RKO (cell line): ENCODE data around the gene PRKCG.
"Not testable (repeated sequence)": the region's sequence is repeated elsewhere in the genome, so short reads cannot be mapped to it uniquely, and the experiment has no call there.

Source experiments
- DNase-seq: peaks from one replicate; pipeline ENCODE4 v3.0.0-alpha.2; 2016; ENCODE audit warnings: low spot score

Gene PRKCG

DNA sequence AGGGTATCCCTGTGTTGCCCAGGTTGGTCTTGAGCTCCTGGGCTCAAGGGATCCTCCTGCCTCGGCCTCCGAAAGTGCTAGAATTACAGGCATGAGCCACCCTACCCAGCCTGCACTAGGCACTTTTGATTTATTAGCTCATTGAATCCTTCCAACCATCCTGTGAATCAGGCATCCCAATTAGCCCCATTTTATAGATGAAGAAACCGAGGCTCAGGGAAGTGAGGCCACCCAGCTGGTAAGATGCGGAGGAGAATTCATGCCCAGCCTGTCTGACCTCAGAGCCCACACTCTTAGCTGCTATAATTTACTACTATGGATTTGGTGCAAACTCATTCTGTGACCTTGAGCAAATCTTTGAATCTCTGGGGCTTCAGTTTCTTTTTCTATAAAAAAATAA, 62.9 kb downstream of the PRKCG start:
- no peak for DNase-seq

DNA sequence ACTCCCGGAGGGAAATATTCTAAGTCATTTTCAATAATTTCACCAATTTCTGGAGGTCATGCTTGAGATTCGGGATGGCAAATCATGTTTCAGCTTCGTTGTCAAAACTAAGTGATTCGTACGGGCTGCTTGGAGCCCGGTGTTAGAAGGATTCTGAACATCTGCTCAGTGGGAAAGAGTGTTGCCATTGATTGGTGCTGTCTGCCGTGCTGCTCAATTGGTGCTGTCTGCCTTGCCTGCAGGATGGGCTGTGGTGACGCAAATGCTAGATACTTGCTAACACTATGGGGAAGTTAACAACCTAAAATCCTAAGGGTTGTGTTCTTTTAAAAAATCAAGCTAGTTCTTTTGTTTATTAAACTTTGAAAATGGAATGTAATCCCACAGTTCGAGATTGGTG, 63.4 kb downstream of the PRKCG start:
- peak; percentile 73 for DNase-seq

DNA sequence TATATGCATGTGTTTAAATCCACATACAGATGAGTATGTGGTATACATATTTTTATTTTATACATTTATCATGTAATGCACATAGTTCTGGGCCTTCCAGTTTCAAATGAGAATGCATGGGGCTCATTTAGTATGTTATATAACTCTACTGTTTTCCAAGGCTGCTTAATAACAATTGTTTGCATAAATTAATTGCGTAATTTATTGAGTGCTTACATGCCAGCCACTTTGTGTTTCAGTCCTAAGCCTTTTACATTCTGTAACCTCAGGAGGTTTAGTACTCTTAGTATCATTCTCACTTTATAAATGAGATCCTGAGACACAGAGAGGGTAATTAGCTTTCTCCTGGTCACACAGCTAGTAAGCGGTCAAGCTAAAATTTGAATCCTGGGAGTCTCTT, 64.0 kb downstream of the PRKCG start:
- no peak for DNase-seq

DNA sequence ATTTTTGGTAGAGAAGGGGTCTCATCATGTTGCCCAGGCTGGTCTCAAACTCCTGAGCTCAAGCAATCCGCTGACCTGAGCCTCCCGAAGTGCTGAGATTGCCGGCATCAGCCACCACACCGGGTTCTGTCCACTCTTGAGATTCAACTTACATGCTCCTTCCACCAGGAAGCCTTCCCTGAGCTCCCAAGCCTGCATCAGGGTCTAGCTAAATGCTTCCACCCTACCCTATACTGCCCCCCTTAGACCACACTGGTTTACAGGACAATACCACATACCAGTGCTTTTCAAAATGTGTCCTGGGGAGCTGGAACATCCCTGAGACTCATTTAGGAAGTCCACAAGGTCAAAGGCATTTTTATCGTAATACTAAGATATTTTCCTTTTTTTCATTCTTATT, 65.6 kb downstream of the PRKCG start:
- DNase-seq, result peak; percentile 51

DNA sequence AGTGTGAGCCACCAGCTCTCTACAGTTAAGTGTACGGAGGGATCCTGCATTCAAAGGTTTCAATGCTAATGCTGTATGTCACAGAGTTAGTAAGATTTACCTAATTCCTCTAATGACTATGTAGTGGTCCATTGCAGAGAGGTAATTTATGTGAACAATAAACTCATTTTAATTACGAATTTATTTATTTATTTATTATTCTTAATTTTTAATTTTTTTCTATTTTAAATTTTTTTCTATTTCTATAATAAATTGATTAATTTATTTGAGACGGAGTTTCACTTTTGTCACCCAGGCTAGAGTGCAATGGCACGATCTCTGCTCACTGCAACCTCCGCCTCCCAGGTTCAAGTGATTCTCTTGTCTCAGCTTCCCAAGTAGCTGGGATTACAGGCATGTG, 66.6 kb downstream of the PRKCG start:
- DNase-seq, result not testable (repeated sequence)

DNA sequence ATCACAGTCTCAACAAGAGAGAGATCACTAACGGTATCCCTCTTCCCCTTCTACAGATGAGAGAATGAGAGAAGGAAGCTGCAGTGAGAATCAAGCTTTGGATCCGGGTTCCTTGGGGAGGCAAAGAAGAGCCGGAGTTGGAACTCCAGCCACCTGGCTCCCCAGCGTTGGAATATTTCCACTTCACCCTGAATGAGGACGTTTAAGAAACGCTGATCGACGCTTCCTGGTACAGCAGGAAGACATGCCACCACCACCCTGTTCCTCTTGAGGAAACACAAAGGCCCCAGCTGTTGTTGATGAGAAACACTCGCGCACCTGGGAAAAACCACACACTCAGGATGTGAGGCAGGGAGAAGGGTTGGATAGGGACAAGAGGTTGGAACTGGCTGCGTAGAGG, 69.4 kb downstream of the PRKCG start:
- DNase-seq, result no peak

DNA sequence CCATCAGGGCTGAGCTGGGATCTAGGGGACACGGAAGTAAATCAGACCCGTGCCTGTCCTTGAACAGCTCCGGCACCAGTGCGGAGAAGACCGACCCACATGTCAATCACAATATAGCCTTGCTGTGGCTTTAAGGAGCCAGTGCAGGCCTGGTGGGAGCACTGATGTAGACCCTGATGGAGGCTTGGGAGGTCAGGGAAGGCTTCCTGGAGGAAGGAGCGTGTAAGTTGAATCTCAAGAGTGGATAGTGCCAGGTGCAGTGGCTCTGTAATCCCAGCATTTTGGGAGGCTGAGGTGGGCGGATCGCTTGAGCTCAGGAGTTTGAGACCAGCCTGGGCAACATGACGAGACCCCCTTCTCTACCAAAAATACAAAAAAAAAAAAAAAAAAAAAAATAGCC, 70.0 kb downstream of the PRKCG start:
- no peak for DNase-seq

DNA sequence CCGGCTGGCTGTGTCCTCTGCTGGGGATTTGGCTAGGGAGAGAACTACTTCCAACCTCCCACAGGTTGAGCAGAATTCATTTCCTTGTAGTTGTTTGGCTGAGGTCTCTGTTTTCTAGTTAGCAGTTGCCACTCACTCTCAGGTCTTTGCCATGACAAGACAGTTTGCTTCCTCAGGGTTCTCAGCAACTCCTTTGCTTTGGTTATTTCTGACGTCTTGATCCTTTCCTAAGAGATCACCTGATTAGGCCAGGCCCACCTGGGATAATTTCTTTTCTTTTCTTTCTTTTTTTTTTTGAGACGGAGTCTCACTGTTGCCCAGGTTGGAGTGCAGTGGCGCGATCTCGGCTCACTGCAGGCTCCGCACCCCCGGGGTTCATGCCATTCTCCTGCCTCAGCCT, 71.4 kb downstream of the PRKCG start:
- DNase-seq, result no peak
